ENCODE results near the gene MMD.

MMD gene

GRCh38 chr17:55402374-55402773 lies 19.3 kb downstream of the MMD start:
- H3K4me3 ChIP-seq (replicated peaks in 1 of 2; ENCODE audit: low read depth in 2 of 2, low read length in 2 of 2), result no peak overlapping the region
- DNase-seq (ENCODE audit: low read depth in 2 of 2), result peak in 1 of 2 donors; percentile 34
- TF ChIP-seq, protein P1, sequence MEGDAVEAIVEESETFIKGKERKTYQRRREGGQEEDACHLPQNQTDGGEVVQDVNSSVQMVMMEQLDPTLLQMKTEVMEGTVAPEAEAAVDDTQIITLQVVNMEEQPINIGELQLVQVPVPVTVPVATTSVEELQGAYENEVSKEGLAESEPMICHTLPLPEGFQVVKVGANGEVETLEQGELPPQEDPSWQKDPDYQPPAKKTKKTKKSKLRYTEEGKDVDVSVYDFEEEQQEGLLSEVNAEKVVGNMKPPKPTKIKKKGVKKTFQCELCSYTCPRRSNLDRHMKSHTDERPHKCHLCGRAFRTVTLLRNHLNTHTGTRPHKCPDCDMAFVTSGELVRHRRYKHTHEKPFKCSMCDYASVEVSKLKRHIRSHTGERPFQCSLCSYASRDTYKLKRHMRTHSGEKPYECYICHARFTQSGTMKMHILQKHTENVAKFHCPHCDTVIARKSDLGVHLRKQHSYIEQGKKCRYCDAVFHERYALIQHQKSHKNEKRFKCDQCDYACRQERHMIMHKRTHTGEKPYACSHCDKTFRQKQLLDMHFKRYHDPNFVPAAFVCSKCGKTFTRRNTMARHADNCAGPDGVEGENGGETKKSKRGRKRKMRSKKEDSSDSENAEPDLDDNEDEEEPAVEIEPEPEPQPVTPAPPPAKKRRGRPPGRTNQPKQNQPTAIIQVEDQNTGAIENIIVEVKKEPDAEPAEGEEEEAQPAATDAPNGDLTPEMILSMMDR (IDR thresholded peaks at IDR 0.05; ENCODE audit: low read depth, low read length), result no peak

DNA sequence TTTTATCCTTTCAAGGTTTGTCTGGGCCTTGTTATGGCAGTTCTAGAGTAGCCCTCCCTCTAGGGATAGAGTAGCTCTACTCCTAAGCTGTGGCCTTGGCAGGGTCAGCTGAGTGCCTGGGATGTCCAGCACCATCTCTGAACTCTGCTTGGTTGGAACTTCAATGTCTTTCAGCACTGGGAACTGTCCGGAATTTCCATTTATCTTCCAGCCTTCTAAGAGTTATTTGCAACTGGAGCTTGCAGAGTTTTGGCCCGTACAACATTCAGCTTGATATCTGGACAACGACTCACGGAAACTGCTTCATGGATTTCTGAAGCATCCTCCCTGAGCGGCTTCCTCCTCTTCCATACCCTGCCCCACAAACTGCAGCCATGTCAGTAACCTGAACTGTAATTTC lies 22.9 kb downstream of the MMD start:
- no peak overlapping the region for H3K4me3 ChIP-seq (replicated peaks in 1 of 2; ENCODE audit: low read depth in 2 of 2, low read length in 2 of 2)
- DNase-seq (ENCODE audit: low read depth in 2 of 2), result peak; percentile 14 to 31
- TF ChIP-seq, protein P1 (IDR thresholded peaks at IDR 0.05; ENCODE audit: low read depth, low read length), result no peak

DNA sequence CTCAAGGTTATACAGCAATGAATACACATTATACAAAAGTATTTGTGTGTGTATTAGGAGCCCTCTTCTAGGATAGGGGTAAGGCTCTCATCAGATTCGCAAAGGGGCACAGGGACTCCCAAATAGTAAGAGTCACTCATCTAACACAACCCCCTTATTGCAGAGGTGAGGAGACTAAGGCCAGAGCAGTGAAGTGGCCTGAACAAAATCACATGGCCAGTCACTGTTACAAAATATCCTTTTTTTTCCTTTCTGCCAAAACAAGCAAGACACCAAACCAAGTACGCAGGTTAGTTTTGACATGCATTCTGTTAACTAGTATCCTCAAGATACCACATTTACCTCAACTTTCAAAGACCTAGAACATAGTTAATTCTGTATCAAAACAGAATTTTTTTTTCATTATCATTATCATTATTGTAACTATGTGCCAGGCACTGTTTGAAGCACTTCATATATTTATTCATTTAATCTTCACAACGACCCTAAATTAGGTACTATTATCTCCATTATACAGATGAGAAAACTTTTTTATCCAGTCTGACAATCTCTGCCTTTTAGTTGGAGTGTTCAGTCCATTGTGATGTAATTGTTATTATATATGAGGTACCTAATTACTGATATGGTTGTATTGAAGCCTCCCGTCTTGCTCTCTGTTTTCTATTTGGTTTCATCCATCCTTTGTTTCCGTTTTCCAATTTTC lies 25.7 kb downstream of the MMD start:
- TF ChIP-seq, protein P1 (IDR thresholded peaks at IDR 0.05; ENCODE audit: low read depth, low read length), result no peak
- DNase-seq (ENCODE audit: low read depth in 2 of 2), result no peak
- H3K4me3 ChIP-seq (replicated peaks in 1 of 2; ENCODE audit: low read depth in 2 of 2, low read length in 2 of 2), result no peak overlapping the region

- TF ChIP-seq, protein P1 (IDR thresholded peaks at IDR 0.05; ENCODE audit: low read depth, low read length), result no peak
- no peak overlapping the region for H3K4me3 ChIP-seq (replicated peaks in 1 of 2; ENCODE audit: low read depth in 2 of 2, low read length in 2 of 2)
- DNase-seq (ENCODE audit: low read depth in 2 of 2), result no peak
Measured at GRCh38 chr17:55394357-55395021, 27.1 kb downstream of the MMD start.

- TF ChIP-seq, protein P1 (IDR thresholded peaks at IDR 0.05; ENCODE audit: low read depth, low read length), result no peak
Measured at GRCh38 chr17:55391764-55392467, 29.7 kb downstream of the MMD start.

DNA sequence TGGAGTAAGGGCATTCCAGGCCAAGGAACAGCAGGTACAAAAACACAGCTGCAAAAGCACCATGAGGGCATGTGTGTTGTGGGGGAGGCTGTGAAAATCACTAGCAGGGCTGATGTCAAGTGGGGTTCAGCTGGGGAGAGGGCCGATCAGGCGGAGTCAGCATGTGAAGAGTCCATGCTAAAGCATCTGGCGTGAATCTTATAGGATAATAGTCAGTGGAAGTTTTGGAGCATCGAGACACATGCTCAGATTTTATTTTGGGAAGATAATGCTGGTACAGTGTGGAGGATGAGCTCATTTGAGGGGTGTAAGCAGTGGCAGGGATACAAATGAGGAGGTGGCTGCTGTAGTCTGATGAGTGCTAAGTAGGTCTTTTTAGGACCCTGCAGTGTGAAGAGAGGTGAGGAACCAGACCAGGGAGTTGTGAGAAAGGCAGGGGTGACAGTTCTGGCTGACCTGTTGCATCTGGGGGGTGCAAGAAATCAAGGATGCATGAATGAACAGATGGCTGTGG lies 30.3 kb downstream of the MMD start:
- TF ChIP-seq, protein P1 (IDR thresholded peaks at IDR 0.05; ENCODE audit: low read depth, low read length), result no peak
- no peak for DNase-seq (ENCODE audit: low read depth in 2 of 2)
- no peak overlapping the region for H3K4me3 ChIP-seq (replicated peaks in 1 of 2; ENCODE audit: low read depth in 2 of 2, low read length in 2 of 2)

More at GRCh38 chr17:55391764-55392467, 29.7 kb downstream of the MMD start:
- H3K4me3 ChIP-seq (replicated peaks in 1 of 2; ENCODE audit: low read depth in 2 of 2, low read length in 2 of 2), result no peak overlapping the region
- no peak for DNase-seq (ENCODE audit: low read depth in 2 of 2)
